Measurements from ENCODE around the gene C1orf159. TPM values are rescaled to one million over a fixed set of nuclear protein-coding genes. Genes with fewer than 3 reads are reported as not detected.
A peak's percentile ranks its signal among the peaks of the same experiment; 100 is the strongest.
"Not testable (repeated sequence)": the region's sequence is repeated elsewhere in the genome, so short reads cannot be mapped to it uniquely, and the experiment has no call there.

C1orf159 gene
- total RNA-seq, 1 donor from 2014 or later = 11.7 TPM

DNA sequence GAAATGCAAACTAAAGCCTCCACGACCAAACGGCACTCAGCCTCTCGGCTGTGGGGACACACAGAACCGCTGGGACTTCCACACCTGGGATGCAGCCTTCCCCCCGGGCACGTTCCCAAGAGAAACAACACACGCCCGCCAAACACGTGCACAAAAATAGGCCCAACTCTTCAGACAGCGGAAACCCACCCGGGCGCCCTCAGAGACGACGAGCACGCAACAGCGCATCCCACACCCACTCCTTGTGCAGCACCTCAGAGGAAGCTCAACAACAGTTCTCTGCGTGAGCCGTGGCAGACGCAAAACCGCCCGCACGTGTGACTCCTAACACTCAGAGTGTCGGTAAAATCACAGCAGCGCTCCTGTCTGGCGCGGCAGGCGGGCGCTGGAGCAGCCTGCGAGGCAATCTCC is 5.3 kb downstream of the C1orf159 start:
- ATAC-seq (no peak), DNase-seq (peak; percentile 38)
- Histone ChIP-seq H3K36me3 (no peaks in the 10 kb centered on the region), H3K9me3 (no peaks in the 10 kb centered on the region), H3K27ac (no peak overlapping the region), H3K27me3 (ENCODE audit: low read depth) (no peaks in the 10 kb centered on the region), H3K4me3 (no peak overlapping the region), H3K4me1 (peaks cover 9% of the 10 kb centered on the region)
- TF ChIP-seq, protein P1, sequence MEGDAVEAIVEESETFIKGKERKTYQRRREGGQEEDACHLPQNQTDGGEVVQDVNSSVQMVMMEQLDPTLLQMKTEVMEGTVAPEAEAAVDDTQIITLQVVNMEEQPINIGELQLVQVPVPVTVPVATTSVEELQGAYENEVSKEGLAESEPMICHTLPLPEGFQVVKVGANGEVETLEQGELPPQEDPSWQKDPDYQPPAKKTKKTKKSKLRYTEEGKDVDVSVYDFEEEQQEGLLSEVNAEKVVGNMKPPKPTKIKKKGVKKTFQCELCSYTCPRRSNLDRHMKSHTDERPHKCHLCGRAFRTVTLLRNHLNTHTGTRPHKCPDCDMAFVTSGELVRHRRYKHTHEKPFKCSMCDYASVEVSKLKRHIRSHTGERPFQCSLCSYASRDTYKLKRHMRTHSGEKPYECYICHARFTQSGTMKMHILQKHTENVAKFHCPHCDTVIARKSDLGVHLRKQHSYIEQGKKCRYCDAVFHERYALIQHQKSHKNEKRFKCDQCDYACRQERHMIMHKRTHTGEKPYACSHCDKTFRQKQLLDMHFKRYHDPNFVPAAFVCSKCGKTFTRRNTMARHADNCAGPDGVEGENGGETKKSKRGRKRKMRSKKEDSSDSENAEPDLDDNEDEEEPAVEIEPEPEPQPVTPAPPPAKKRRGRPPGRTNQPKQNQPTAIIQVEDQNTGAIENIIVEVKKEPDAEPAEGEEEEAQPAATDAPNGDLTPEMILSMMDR (IDR thresholded peaks at IDR 0.05) = no peak
- intact Hi-C loops (cut with DNase I) = no loop called here

DNA sequence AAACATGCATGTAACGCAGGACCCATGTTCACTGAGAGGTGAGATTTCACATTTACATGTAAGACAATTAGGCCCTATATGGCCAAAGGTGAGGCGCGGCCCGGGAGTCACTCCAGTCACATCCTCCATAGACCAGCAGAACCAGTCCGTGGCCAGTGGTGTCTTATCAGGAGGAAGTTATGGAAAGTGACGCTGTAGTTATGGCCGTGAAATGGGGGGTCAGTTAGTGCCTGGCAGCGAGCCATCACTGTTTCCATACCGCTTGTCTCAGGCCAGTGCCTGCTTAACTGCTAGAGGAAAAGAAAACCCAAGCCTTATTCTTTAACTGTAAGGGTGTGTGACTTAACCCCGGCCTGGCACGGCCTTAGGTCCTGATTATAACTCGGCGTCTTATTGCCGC is 6.1 kb downstream of the C1orf159 start:
- TF ChIP-seq, protein P1 (IDR thresholded peaks at IDR 0.05) = no peak
- Histone ChIP-seq H3K4me1 (peaks cover 4% of the 10 kb centered on the region), H3K27me3 (ENCODE audit: low read depth) (no peaks in the 10 kb centered on the region), H3K36me3 (no peaks in the 10 kb centered on the region), H3K27ac (no peak overlapping the region), H3K4me3 (no peak overlapping the region), H3K9me3 (no peaks in the 10 kb centered on the region)
- DNase-seq (peak; percentile 36), ATAC-seq (no peak)
- intact Hi-C loops (cut with DNase I) = no loop called here

DNA sequence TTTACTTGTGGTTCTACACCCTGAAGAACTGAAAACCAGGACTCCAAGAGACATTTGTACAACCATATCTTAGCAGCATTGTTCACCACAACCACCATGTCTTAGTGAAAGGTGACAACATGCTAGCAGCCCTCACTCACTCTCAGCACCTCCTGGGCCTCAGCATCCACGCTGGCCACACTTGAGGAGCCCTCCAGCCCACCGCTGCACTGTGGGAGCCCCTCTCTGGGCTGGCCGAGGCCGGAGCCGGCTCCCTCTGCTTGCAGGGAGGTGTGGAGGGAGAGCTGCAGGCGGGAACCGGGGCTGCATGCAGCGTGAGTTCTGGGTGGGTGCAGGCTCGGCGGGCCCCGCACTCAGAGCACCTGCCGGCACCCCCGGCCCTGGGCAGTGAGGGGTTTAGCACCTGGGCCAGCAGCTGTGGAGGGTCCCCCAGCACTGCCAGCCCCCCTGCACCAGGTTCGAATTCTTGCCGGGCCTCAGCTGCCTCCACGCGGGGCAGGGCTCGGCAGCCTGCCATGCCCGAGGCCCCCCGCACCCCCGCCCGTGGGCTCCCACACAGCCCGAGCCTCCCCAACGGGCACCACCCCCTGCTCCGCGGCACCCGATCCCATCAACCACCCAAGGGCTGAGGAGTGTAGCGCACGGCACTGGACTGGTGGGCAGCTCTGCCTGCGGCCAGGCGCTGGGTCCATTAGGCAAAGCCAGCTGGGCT is 9.2 kb downstream of the C1orf159 start:
- intact Hi-C loops (cut with DNase I) = no loop called here
- Histone ChIP-seq H3K9me3 (no peaks in the 10 kb centered on the region), H3K27ac (no peak overlapping the region), H3K36me3 (no peaks in the 10 kb centered on the region), H3K4me1 (no peaks in the 10 kb centered on the region), H3K27me3 (ENCODE audit: low read depth) (no peaks in the 10 kb centered on the region), H3K4me3 (no peak overlapping the region)
- TF ChIP-seq, protein P1 (IDR thresholded peaks at IDR 0.05) = no peak
- ATAC-seq (peak in 1 of 2 donors; percentile 19), DNase-seq (peak; percentile 37)

DNA sequence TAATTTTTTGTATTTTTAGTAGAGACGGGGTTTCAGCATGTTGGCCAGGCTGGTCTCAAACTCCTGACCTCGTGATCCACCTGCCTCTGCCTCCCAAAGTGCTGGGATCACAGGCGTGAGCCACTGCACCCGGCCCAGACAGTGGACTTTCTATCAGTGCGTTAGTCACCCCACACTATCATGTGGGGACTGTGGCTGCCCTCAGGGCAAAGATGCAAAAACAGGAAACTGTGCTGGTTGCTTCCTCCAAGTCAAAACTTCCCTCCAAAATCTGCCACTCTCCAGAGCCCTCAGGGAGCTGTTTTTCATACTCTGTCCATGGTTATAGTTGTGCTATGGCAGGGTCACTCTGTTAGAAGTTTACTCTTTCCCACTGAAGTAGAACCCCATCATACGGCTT is 11.7 kb downstream of the C1orf159 start:
- H3K9me3 ChIP-seq; H3K27me3 ChIP-seq (ENCODE audit: low read depth); intact Hi-C loops (cut with DNase I); H3K36me3 ChIP-seq; H3K4me1 ChIP-seq; H3K4me3 ChIP-seq; H3K27ac ChIP-seq; ATAC-seq: not testable (repeated sequence)
- peak; percentile 17 for DNase-seq

DNA sequence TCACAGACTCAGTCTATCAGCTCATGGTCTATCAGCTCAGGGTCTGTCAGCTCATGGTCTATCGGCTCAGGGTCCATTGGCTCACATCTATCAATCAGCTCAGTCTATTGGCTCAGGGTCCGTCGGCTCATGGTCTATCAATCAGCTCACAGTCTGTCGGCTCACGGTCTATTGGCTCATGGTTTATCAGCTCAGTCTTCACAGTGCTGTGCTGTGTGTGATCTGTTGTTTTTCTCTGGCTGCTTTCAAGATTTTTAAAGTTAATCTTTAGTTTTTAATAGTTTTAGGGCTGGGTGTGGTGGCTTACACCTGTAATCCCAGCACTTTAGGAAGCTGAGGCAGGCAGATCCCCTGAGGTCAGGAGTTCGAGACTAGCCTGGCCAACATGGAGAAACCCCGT is 14.4 kb downstream of the C1orf159 start:
- H3K9me3 ChIP-seq = no peaks in the 10 kb centered on the region
- H3K27ac ChIP-seq = no peak overlapping the region
- H3K27me3 ChIP-seq (ENCODE audit: low read depth) = no peaks in the 10 kb centered on the region
- H3K4me1 ChIP-seq = no peaks in the 10 kb centered on the region
- no peak for DNase-seq
- TF ChIP-seq, protein P1 (IDR thresholded peaks at IDR 0.05) = no peak
- no peaks in the 10 kb centered on the region for H3K36me3 ChIP-seq
- no peak for ATAC-seq
- intact Hi-C loops (cut with DNase I) = no loop called here
- no peak overlapping the region for H3K4me3 ChIP-seq

DNA sequence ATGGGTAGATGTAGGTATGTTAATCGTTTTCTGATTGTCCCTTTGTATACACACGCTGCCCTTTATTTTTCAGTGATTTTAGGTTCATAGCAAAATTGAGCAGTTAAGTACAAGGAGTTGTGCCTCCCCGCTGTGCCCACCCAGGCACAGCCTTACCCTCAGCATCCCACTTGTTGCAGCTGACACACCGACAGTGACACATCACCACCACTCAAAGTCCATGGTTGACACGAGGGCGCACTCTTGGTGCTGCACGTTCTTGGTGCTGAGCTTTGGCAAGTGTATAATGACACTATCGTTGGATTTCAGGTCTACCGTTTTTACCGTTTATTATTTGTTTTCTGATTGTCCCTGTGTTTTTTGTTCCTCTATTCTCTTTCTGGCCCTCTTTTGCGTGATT is 15.6 kb downstream of the C1orf159 start:
- TF ChIP-seq, protein P1 (IDR thresholded peaks at IDR 0.05) = no peak
- H3K4me3 ChIP-seq = no peak overlapping the region
- no peaks in the 10 kb centered on the region for H3K4me1 ChIP-seq
- H3K9me3 ChIP-seq = no peaks in the 10 kb centered on the region
- H3K27ac ChIP-seq = no peak overlapping the region
- H3K36me3 ChIP-seq = no peaks in the 10 kb centered on the region
- DNase-seq = no peak
- no peaks in the 10 kb centered on the region for H3K27me3 ChIP-seq (ENCODE audit: low read depth)
- intact Hi-C loops (cut with DNase I) = no loop called here
- no peak for ATAC-seq
